Measurements from ENCODE around the gene DMBX1. TPM values are rescaled to one million over a fixed set of nuclear protein-coding genes. Genes with fewer than 3 reads are reported as not detected.

DMBX1 gene
- total and polyA plus RNA-seq, 3 donors from 2014 or later, result 1.1 to 2.0 (median 1.7) TPM

GRCh38 chr1:46449223-46450159 lies 40.1 kb upstream of the DMBX1 start:
- Histone ChIP-seq H3K4me1 (no peaks in the 10 kb centered on the region), H3K36me3 (ENCODE audit: low read depth, missing control alignments) (no peaks in the 10 kb centered on the region), H3K27me3 (no peaks in the 10 kb centered on the region), H3K9me3 (no peaks in the 10 kb centered on the region), H3K4me3 (no peak overlapping the region), H3K27ac (no peak overlapping the region)
- TF ChIP-seq CTCF (IDR thresholded peaks at IDR 0.05) (no peak), POLR2A (IDR thresholded peaks at IDR 0.05) (no peak)
- 87 to 89% methylated on average over 6 of the region's 6 CpGs for WGBS, 2 donors
- intact Hi-C loops (cut with DNase I; ENCODE audit: low total_unique reads), result loop anchor here (10.0 kb wide), 1 partner anchor 75 kb away; no protein-coding TSS in a partner anchor
- DNase-seq, result no peak

GRCh38 chr1:46450160-46450517 lies 39.5 kb upstream of the DMBX1 start:
- H3K4me3 ChIP-seq, result no peak overlapping the region
- WGBS, 2 donors, result 93 to 100% methylated on average over 1 of the region's 1 CpG
- intact Hi-C loops (cut with DNase I; ENCODE audit: low total_unique reads), result no loop called here
- H3K27me3 ChIP-seq, result no peaks in the 10 kb centered on the region
- no peaks in the 10 kb centered on the region for H3K4me1 ChIP-seq
- no peak for DNase-seq
- no peak overlapping the region for H3K27ac ChIP-seq
- H3K36me3 ChIP-seq (ENCODE audit: low read depth, missing control alignments), result no peaks in the 10 kb centered on the region
- TF ChIP-seq CTCF (IDR thresholded peaks at IDR 0.05) (no peak), POLR2A (IDR thresholded peaks at IDR 0.05) (no peak)
- H3K9me3 ChIP-seq, result no peaks in the 10 kb centered on the region

GRCh38 chr1:46451948-46452930 lies 37.4 kb upstream of the DMBX1 start:
- H3K4me1 ChIP-seq, result no peaks in the 10 kb centered on the region
- H3K4me3 ChIP-seq, result no peak overlapping the region
- intact Hi-C loops (cut with DNase I; ENCODE audit: low total_unique reads), result no loop called here
- 71 to 83% methylated on average over 5 of the region's 5 CpGs for WGBS, 2 donors
- H3K27ac ChIP-seq, result no peak overlapping the region
- H3K27me3 ChIP-seq, result no peaks in the 10 kb centered on the region
- H3K9me3 ChIP-seq, result no peaks in the 10 kb centered on the region
- no peaks in the 10 kb centered on the region for H3K36me3 ChIP-seq (ENCODE audit: low read depth, missing control alignments)
- no peak for TF ChIP-seq POLR2A (IDR thresholded peaks at IDR 0.05)
- no peak for TF ChIP-seq CTCF (IDR thresholded peaks at IDR 0.05)
- no peak for DNase-seq

- H3K36me3 ChIP-seq (ENCODE audit: low read depth, missing control alignments), result no peaks in the 10 kb centered on the region
- no peak overlapping the region for H3K27ac ChIP-seq
- WGBS, 2 donors, result 67 to 68% methylated on average over 15 of the region's 15 CpGs
- H3K4me3 ChIP-seq, result no peak overlapping the region
- no peaks in the 10 kb centered on the region for H3K4me1 ChIP-seq
- H3K9me3 ChIP-seq, result no peaks in the 10 kb centered on the region
- TF ChIP-seq POLR2A (IDR thresholded peaks at IDR 0.05) (no peak), CTCF (IDR thresholded peaks at IDR 0.05) (no peak)
- intact Hi-C loops (cut with DNase I; ENCODE audit: low total_unique reads), result no loop called here
- no peak for DNase-seq
- H3K27me3 ChIP-seq, result no peaks in the 10 kb centered on the region
Observed at GRCh38 chr1:46452931-46453325, 36.7 kb upstream of the DMBX1 start.
